ENCODE data around the gene SCN4A. TPM values are rescaled to one million over a fixed set of nuclear protein-coding genes. Genes with fewer than 3 reads are reported as not detected.

Gene SCN4A
- total and polyA plus RNA-seq, 2 experiments from 2014 or later: 0.07 TPM; not detected in 1

GRCh38 chr17:63996430-63997182 is 23.9 kb upstream of the SCN4A start:
- Histone ChIP-seq H3K36me3 (replicated peaks; ENCODE audit: insufficient read depth, low read depth) (no peaks in the 10 kb centered on the region), H3K9me3 (ENCODE audit: low read depth) (no peaks in the 10 kb centered on the region), H3K9me2 (replicated peaks; ENCODE audit: insufficient read depth) (no peaks in the 10 kb centered on the region), H3K4me1 (ENCODE audit: insufficient read depth) (peaks cover 10% of the 10 kb centered on the region), H3K27ac (no peak overlapping the region), H3K79me2 (no peaks in the 10 kb centered on the region), H3K4me2 (no peak overlapping the region), H2AFZ (no peak overlapping the region), H3K27me3 (peaks cover 43% of the 10 kb centered on the region), H3K4me3 (no peak overlapping the region), H4K20me1 (ENCODE audit: insufficient read depth, poor library complexity, severe bottlenecking) (no peaks in the 10 kb centered on the region)
- DNase-seq (ENCODE audit: low spot score): no peak
- no peak for TF ChIP-seq EZH2 (IDR thresholded peaks at IDR 0.05; ENCODE audit: borderline replicate concordance)
- TF ChIP-seq EZH2phosphoT487 (IDR thresholded peaks at IDR 0.05; ENCODE audit: low read depth, severe bottlenecking, unreplicated experiment): no peak
- 91% methylated on average over 11 of the region's 11 CpGs for WGBS (ENCODE audit: low lambda C conversion rate, missing lambda C conversion rate)

GRCh38 chr17:63995626-63996025 is 22.9 kb upstream of the SCN4A start:
- no peak overlapping the region for H2AFZ ChIP-seq
- no peak overlapping the region for H3K4me3 ChIP-seq
- no peaks in the 10 kb centered on the region for H3K36me3 ChIP-seq (replicated peaks; ENCODE audit: insufficient read depth, low read depth)
- no peaks in the 10 kb centered on the region for H4K20me1 ChIP-seq (ENCODE audit: insufficient read depth, poor library complexity, severe bottlenecking)
- DNase-seq (ENCODE audit: low spot score): no peak
- WGBS (ENCODE audit: low lambda C conversion rate, missing lambda C conversion rate): 89% methylated on average over 5 of the region's 5 CpGs
- H3K9me2 ChIP-seq (replicated peaks; ENCODE audit: insufficient read depth): no peaks in the 10 kb centered on the region
- no peaks in the 10 kb centered on the region for H3K9me3 ChIP-seq (ENCODE audit: low read depth)
- H3K4me1 ChIP-seq (ENCODE audit: insufficient read depth): peaks cover 10% of the 10 kb centered on the region
- no peak overlapping the region for H3K4me2 ChIP-seq
- peaks cover 43% of the 10 kb centered on the region for H3K27me3 ChIP-seq
- no peak for TF ChIP-seq EZH2phosphoT487 (IDR thresholded peaks at IDR 0.05; ENCODE audit: low read depth, severe bottlenecking, unreplicated experiment)
- no peak for TF ChIP-seq CTCF (IDR thresholded peaks at IDR 0.05; ENCODE audit: poor library complexity)
- no peak for TF ChIP-seq EZH2 (IDR thresholded peaks at IDR 0.05; ENCODE audit: borderline replicate concordance)
- H3K79me2 ChIP-seq: no peaks in the 10 kb centered on the region
- no peak overlapping the region for H3K27ac ChIP-seq

GRCh38 chr17:63993368-63993985 is 20.8 kb upstream of the SCN4A start:
- TF ChIP-seq CTCF (IDR thresholded peaks at IDR 0.05; ENCODE audit: poor library complexity): no peak
- no peak for TF ChIP-seq EZH2 (IDR thresholded peaks at IDR 0.05; ENCODE audit: borderline replicate concordance)
- no peak for TF ChIP-seq EZH2phosphoT487 (IDR thresholded peaks at IDR 0.05; ENCODE audit: low read depth, severe bottlenecking, unreplicated experiment)
- H3K4me2 ChIP-seq: no peak overlapping the region
- H3K9me3 ChIP-seq (ENCODE audit: low read depth): no peaks in the 10 kb centered on the region
- peaks cover 43% of the 10 kb centered on the region for H3K27me3 ChIP-seq
- no peak for DNase-seq (ENCODE audit: low spot score)
- no peak overlapping the region for H3K27ac ChIP-seq
- H3K36me3 ChIP-seq (replicated peaks; ENCODE audit: insufficient read depth, low read depth): no peaks in the 10 kb centered on the region
- no peak overlapping the region for H3K4me3 ChIP-seq
- H2AFZ ChIP-seq: no peak overlapping the region
- no peaks in the 10 kb centered on the region for H3K9me2 ChIP-seq (replicated peaks; ENCODE audit: insufficient read depth)
- no peaks in the 10 kb centered on the region for H3K79me2 ChIP-seq
- WGBS (ENCODE audit: low lambda C conversion rate, missing lambda C conversion rate): 84% methylated on average over 3 of the region's 3 CpGs
- peaks cover 15% of the 10 kb centered on the region for H3K4me1 ChIP-seq (ENCODE audit: insufficient read depth)
- H4K20me1 ChIP-seq (ENCODE audit: insufficient read depth, poor library complexity, severe bottlenecking): no peaks in the 10 kb centered on the region

- Histone ChIP-seq H3K27me3 (peaks cover 30% of the 10 kb centered on the region), H3K27ac (no peak overlapping the region), H3K9me3 (ENCODE audit: low read depth) (no peaks in the 10 kb centered on the region), H3K36me3 (replicated peaks; ENCODE audit: insufficient read depth, low read depth) (no peaks in the 10 kb centered on the region), H3K9me2 (replicated peaks; ENCODE audit: insufficient read depth) (no peaks in the 10 kb centered on the region), H3K4me1 (ENCODE audit: insufficient read depth) (peaks cover 16% of the 10 kb centered on the region), H3K79me2 (no peaks in the 10 kb centered on the region), H3K4me3 (no peak overlapping the region), H4K20me1 (ENCODE audit: insufficient read depth, poor library complexity, severe bottlenecking) (no peaks in the 10 kb centered on the region), H2AFZ (no peak overlapping the region), H3K4me2 (no peak overlapping the region)
- no peak for DNase-seq (ENCODE audit: low spot score)
- WGBS (ENCODE audit: low lambda C conversion rate, missing lambda C conversion rate): 89% methylated on average over 11 of the region's 11 CpGs
- TF ChIP-seq EZH2phosphoT487 (IDR thresholded peaks at IDR 0.05; ENCODE audit: low read depth, severe bottlenecking, unreplicated experiment): no peak
- TF ChIP-seq EZH2 (IDR thresholded peaks at IDR 0.05; ENCODE audit: borderline replicate concordance): no peak
Measured at GRCh38 chr17:63991611-63992010, 18.9 kb upstream of the SCN4A start.
